ENCODE data around the gene UBAC1. TPM values are rescaled to one million over a fixed set of nuclear protein-coding genes. Genes with fewer than 3 reads are reported as not detected.

The UBAC1 gene
- total and polyA plus RNA-seq, 9 of the 15 experiments (the other 6 are each of a cell fraction or from before 2014, with no cell fraction given) = 94.0 to 399 (median 228) TPM

GRCh38 chr9:135951889-135952663, 9.1 kb downstream of the UBAC1 start (continued):
- no peak for TF ChIP-seq SETDB1 (IDR thresholded peaks at IDR 0.05; ENCODE audit: low read length)
- TF ChIP-seq ZNF280B (CRISPR knock-in tag; IDR thresholded peaks at IDR 0.05) = no peak
- no peak for TF ChIP-seq HNRNPK (IDR thresholded peaks at IDR 0.05; ENCODE audit: low read depth, low read length, poor library complexity, severe bottlenecking)
- peak; percentile 74; the same call in 1 of the 2 replicates for TF ChIP-seq ZNF274 (IDR thresholded peaks at IDR 0.05; ENCODE audit: borderline replicate concordance, low read depth, low read length)
- TF ChIP-seq TRIM25 (IDR thresholded peaks at IDR 0.05; ENCODE audit: borderline replicate concordance) = no peak
- no peak for TF ChIP-seq NFE2L1 (tag; IDR thresholded peaks at IDR 0.05; ENCODE audit: borderline replicate concordance, low read depth)
- no peak for TF ChIP-seq PREB (CRISPR knock-in tag; IDR thresholded peaks at IDR 0.05)
- peak; percentile 51; the same call in 1 of the 2 replicates for TF ChIP-seq BCL6 (CRISPR knock-in tag; IDR thresholded peaks at IDR 0.05)
- TF ChIP-seq ZFP36 (IDR thresholded peaks at IDR 0.05; ENCODE audit: low read depth, low read length, partially characterized antibody) = peak; percentile 58
- peak; percentile 75; the same call in 1 of the 2 replicates for TF ChIP-seq E2F1 (CRISPR knock-in tag; IDR thresholded peaks at IDR 0.05)
- TF ChIP-seq RFX1 (IDR thresholded peaks at IDR 0.05) = no peak
- TF ChIP-seq FOXJ3 (CRISPR knock-in tag; IDR thresholded peaks at IDR 0.05) = peak; percentile 67; the same call in 1 of the 2 replicates
- no peak for TF ChIP-seq FOXP4 (CRISPR knock-in tag; IDR thresholded peaks at IDR 0.05; ENCODE audit: borderline replicate concordance)
- TF ChIP-seq PYGO2 (tag; IDR thresholded peaks at IDR 0.05) = peak; percentile 40; the same call in 1 of the 2 replicates
- TF ChIP-seq LCOR (CRISPR knock-in tag; IDR thresholded peaks at IDR 0.05) = peak; percentile 98
- 0 out of 2 replicates have a peak, but pooled peaks have one; percentile 40 for TF ChIP-seq CBX1 (IDR thresholded peaks at IDR 0.05; ENCODE audit: low read depth)
- TF ChIP-seq BDP1 (IDR thresholded peaks at IDR 0.05; ENCODE audit: insufficient read depth, insufficient read length) = no peak
- peak; percentile 62; the same call in 1 of the 2 replicates for TF ChIP-seq POLR2G (IDR thresholded peaks at IDR 0.05; ENCODE audit: low read depth, low read length)
- TF ChIP-seq TRIM28 (IDR thresholded peaks at IDR 0.05) = no peak
